CD4-positive, alpha-beta T cell treated with Interleukin-6 at 100 ng/mL for 8 hours (primary cell): ENCODE measurements around the gene ERCC8.
"Not testable (repeated sequence)": the region's sequence is repeated elsewhere in the genome, so short reads cannot be mapped to it uniquely, and the experiment has no call there.

Experiments used
- DNase-seq: peaks from one replicate; pipeline ENCODE4 v3.0.0-alpha.2; 2020; ENCODE audit warnings: mixed read lengths, low spot score

Gene ERCC8

DNA sequence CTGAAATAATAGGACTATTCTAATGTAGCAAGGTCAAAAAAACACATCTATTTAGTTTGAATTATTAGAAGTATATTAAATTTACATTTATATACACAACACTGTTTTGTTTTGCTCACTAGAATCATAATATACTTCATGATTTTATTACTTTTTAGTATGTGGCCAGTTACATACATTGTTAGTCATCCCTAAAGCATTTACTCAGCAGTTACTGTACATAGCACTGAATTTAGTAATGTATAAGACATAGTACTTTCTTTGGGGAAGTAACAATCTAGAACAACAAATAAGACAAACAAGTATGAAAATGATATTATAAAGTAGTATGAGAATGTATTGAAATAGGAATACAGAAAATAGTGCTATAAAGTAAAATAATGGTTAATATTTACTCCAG is 28.2 kb downstream of the ERCC8 start:
- no peak for DNase-seq

DNA sequence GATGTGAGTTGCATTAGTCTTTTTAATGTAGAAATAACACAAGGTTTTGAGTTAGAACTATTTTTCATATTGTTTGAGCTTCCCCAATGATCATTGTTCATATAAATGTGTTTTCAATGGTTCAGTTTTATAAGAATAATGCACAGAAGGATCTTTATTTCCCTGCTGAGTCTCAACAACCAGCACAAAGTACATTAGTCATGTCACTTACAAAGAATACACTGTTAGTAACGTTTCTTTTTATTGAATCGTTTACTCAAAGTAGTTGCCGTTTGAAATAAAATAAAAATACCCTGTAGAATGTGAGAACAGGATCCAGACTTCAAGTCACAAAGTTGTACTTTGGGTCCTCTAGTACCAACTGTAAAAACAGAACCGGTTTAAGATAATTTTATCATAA is 41.5 kb downstream of the ERCC8 start:
- DNase-seq, result no peak

GRCh38 chr5:60896991-60897390 is 47.9 kb downstream of the ERCC8 start:
- DNase-seq, result no peak

DNA sequence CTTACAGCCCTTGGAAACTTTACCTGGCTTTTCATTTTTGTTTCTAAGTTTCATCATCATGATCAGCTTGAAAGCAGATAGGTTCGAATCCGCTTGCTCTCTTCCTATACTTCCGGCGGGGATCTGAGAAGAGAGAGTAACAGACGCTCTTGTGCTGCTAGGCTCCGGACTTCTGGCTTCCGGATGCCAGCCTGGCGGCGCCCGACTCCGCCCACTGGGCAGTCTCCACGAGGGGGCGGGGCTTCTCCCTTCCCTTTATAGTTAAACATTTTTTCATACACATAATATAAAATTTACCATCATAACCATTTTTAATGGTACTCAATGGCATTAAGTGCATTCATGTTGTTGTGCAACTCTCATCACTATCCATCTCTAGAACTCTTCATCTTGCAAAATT is 51.3 kb downstream of the ERCC8 start:
- no peak for DNase-seq

DNA sequence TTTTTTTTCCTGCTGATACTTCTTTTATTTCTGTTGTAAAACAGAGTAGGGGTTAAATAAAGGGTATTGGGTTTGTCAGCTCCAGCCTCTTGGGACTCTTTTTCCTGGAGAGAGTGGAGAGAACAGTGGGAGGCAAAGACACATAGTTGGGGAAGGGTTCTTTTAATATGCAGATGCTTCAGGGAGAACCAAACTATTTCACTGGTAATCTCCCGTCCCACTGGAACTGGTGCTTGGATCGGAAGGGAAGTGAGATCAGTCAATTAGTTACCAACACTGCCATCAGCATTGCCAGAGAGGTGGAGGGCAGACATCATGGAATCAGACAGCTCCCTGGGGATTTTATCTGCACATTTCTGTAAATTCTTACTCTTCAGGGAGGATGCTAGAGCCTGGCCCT is 53.2 kb downstream of the ERCC8 start:
- no peak for DNase-seq

- no peak for DNase-seq
These were observed 56.4 kb downstream of the ERCC8 start for GRCh38 chr5:60888359-60889061.

- DNase-seq, result no peak
These were observed 57.1 kb downstream of the ERCC8 start for GRCh38 chr5:60887746-60888145.

DNA sequence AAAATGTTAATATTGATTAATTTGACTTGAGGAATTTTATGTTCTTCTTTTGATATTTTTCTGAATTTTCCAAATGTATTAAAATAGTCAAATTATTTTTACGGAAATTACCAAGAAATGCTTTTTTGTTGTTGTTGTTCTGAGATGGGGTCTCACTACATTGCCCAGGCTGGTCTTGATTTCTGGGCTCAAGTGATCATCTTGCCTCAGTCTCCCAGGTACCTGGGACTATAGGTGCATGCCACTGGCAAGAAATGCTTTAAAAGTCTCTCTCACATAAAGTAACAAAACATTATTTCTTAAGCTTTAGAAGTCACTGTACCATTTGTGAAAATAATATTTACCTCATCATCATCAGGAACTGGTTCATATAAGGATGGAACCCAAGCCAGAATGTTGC is 57.8 kb downstream of the ERCC8 start:
- DNase-seq, result no peak

DNA sequence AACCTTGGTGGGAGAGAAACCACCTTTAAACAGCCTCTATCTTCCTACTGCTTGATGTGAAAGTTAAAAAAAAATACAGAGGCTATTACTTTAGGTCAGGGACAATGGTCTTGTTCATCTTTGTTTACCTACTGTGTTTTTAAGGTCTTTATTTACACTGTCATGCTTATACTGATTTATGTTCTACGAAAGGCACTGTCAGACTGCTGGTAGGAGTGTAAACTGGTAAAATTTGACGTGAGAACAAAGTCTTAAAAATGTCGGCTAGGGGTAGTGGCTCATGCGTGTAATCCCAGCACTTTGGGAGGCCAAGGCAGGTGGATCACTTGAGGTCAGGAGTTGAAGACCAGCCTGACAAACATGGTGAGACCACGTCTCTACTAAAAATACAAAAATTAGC is 58.7 kb downstream of the ERCC8 start:
- DNase-seq, result no peak

- DNase-seq, result no peak
These were observed 61.6 kb downstream of the ERCC8 start for GRCh38 chr5:60883229-60883628.

- no peak for DNase-seq
These were observed 72.0 kb downstream of the ERCC8 start for GRCh38 chr5:60872892-60873291.

- DNase-seq, result no peak
These were observed 74.0 kb downstream of the ERCC8 start for GRCh38 chr5:60870857-60871256.

GRCh38 chr5:60860572-60860971 is 84.3 kb downstream of the ERCC8 start:
- not testable (repeated sequence) for DNase-seq

DNA sequence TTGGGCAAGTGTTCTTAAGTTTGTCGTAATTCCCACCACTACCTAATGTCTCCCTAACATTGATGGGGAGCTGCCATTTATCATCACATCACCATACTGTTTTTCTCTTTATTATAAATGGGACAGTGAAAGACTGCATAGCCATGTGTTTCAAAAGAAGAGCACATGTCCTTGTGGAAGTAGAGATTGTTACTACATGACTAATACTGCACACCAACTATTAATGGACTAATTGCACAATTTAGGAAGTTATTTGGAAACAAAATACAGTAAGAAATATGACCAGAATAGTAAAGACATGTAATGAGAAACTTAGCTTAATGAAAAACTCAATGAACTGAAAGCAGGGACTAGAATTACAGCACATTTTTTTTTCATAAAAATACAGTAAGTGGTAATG is 88.8 kb downstream of the ERCC8 start:
- no peak for DNase-seq

DNA sequence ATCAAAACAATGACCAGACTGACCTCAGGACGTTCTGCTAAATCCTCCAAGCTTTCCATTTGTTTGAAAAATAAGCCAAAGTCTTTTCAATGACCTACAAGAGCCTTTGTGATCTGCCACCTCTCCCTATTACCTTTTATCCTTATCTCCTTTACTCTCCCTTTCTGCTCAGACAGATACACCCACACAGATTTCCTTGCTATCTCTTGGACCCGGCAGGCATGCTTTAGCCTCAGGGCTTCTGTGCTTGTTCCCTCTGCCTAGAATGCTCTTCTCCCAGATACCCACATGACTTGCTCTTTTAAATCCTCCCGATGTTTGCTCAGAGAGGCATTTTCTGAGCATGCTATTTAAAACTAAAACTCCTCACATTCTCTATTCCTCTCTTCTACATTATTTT is 91.9 kb downstream of the ERCC8 start:
- no peak for DNase-seq

GRCh38 chr5:60852317-60852716 is 92.6 kb downstream of the ERCC8 start:
- DNase-seq, result no peak

- DNase-seq, result no peak
These were observed 93.2 kb downstream of the ERCC8 start for GRCh38 chr5:60851626-60852025.

DNA sequence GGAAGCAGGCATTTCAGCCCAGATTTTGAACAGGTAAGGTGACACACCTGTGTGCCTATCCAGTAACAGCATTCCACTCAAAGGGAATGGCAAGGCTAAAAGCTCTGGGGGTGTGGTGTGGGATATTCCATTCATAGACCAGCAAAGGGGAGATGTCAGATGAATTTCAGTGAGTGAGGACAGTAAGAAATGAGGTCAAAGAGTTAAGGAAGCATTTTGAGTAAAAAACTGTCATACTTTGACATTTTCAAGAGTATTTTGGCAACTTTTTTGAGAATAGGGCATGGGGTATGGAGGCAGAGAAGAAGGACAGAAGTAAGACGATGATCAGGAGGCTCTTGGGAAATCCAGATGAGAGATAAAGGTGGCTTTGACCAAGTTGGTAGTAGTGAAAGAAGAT is 98.6 kb downstream of the ERCC8 start:
- DNase-seq, result no peak

DNA sequence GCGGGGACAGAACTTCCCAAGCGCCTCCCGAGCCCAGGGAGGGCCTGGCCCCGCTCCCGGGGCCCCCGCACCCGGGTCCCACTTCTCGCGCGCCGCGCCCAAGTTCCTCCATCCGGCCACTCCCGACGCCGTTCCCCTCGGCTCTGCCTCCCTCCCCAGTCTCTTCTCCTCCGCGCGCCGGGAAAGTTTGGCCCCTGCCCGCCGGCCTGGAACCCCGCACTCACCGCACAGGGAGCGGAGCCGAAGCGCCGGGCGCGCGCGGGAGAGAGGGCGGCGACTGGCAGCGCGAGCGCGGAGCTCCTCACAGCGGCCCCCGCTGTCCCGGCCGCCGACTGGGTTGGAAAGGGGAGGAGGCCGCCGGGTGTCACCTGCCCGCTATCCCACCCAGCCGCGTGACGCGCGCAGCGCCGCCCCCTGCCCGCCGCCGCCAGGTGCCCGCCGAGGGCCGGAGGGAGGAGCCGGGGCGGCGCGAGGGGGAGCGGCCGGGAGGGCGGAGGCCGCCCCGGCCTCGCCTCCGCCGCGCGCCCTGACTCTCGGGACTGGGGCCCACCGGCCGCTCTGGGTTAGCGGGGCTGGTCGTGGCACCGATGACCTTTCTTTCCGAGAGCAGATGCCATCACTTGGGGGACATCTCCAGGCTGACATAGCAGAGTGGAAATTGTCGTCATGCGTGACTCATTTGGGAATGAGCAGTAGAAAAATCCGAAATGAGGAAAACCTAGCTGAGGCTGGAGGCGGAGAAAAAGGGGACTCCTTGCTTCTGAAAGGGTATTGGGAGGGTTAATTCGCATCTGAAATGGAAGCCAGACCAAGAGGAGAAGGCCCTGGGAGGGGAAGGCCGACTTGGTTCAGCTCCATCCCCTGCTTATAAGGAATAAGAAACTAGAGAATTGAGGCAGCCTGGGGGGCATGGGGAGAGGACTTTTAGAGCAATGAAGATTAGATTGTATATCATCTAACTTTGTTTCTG is 100.6 kb downstream of the ERCC8 start, which contains the start of gene ELOVL7:
ELOVL7 (minus strand) TSS at position 334 of the 970 bp plus-strand sequence. CDS start 56,872 bp downstream, outside the sequence.
- no peak for DNase-seq

GRCh38 chr5:60843386-60843935 is 101.4 kb downstream of the ERCC8 start:
- no peak for DNase-seq

- DNase-seq, result no peak
These were observed 101.9 kb downstream of the ERCC8 start for GRCh38 chr5:60842871-60843385.

- DNase-seq, result no peak
These were observed 103.5 kb downstream of the ERCC8 start for GRCh38 chr5:60841361-60841760.

GRCh38 chr5:60836131-60836530 is 108.7 kb downstream of the ERCC8 start:
- no peak for DNase-seq
